Heart left ventricle (tissue), 13 donors: ENCODE results near the gene PDZK1.

Experiments used
- CTCF ChIP-seq, 12 donors: fragments of 200-600 bp; sonication (generic) in 4 of 12; IDR thresholded peaks; one replicate each; pipeline versions ENCODE4 v1.5.0 to v1.8.0; 2018 to 2022; ENCODE audit warnings: antibody characterized with exemption in 12 of 12, mild to moderate bottlenecking in 5 of 12
- POLR2A ChIP-seq, 2 donors: fragments of 450-650 bp; IDR thresholded peaks; one replicate each; pipeline ENCODE4 v1.6.1; 2017; ENCODE audit warnings: antibody characterized with exemption in 2 of 2, mild to moderate bottlenecking in 2 of 2, moderate library complexity in 2 of 2
- donor health status: ischemic (EF 13 %, LVEDD 7.1; RV severe dilation, severe dysfunction).
- donor health status: DM: no; HTN: yes; CAD: no.
- donor health status: DM: no; HTN: no; CAD: no.
- donor health status: ischemic (EF 25% LVEDD 6.9; RV normal size, moderate dysfunction).
- donor health status: ischemic (EF 25% LVEDD 5.7; RV mildly dilated, moderate dysfunction).
- donor health status: ischemic (EF 35%, LVEDD 5.7; RV mildly dilated, moderate dysfunction).
- donor health status: nonischemic (EF 11% LVEDD 7.7; RV severe dilation, severe dysfunction).
- donor health status: DM: yes; HTN: yes; CAD: no.
- donor health status: PGD.
- donor health status: ischemic (EF 29% LVEDD 5.4; RV normal size, mild dysfunction).
- donor health status: nonischemic (EF 23%, LVEDD 6.1; RV moderate dilation, normal function).

DNA sequence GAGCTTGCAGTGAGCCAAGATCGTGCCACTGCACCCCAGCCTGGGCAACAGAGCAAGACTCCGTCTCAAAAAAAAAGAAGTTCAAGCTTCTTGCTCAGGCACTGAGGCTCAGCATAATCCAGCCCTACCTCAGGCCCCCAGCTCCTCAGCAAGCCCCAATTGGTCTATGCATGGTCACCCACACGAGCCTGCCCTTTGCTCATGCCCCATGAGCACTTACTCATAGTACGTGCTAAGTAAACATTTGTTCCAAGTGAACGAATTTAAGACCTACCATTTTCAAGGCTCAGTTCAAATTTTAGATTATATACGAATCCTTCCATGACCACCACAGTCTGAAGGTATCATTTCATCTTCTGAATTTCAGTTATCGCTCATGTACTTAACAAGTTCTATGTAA, 4.3 kb downstream of the PDZK1 start:
- TF ChIP-seq CTCF (IDR thresholded peaks at IDR 0.05) (no peak), POLR2A (IDR thresholded peaks at IDR 0.05) (no peak)
